ENCODE measurements around the gene SULT4A1. TPM values are rescaled to one million over a fixed set of nuclear protein-coding genes. Genes with fewer than 3 reads are reported as not detected.
"Not testable (repeated sequence)": the region's sequence is repeated elsewhere in the genome, so short reads cannot be mapped to it uniquely, and the experiment has no call there.

SULT4A1 gene
- total RNA-seq, 1 experiment from 2014 or later = 12.6 TPM

DNA sequence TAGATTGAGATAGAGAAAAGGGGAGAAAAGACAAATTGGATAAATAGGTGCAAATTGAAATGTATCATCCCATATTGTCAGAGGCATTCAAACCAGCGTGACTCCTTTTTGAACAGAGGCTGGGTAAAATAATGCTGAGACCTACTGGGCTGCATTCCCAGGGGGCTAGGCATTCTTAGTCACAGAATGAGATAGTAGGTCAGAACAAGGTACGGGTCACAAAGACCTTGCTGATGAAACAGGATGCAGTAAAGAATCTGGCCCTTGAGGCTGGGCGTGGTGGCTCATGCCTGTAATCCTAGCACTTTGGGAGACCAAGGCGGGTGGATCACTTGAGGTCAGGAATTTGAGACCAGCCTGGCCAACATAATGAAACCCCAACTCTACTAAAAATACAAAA, 6.7 kb upstream of the SULT4A1 start:
- peaks cover 28% of the 10 kb centered on the region for H3K36me3 Mint-ChIP-seq
- CTCF ChIA-PET = interaction anchor here (3.2 kb wide), 1 partner anchor 15 kb away, joined by 97 read pairs; no protein-coding TSS in a partner anchor
- H3K27ac Mint-ChIP-seq; H3K4me3 Mint-ChIP-seq; POLR2A ChIA-PET; H3K27me3 Mint-ChIP-seq (ENCODE audit: low read depth); DNase-seq (ENCODE audit: low spot score): not testable (repeated sequence)
- peaks cover 42% of the 10 kb centered on the region for H3K9me3 Mint-ChIP-seq
- peaks cover 18% of the 10 kb centered on the region for H3K4me1 Mint-ChIP-seq
- peak; percentile 50; the same call in 1 of the 2 replicates for ATAC-seq

DNA sequence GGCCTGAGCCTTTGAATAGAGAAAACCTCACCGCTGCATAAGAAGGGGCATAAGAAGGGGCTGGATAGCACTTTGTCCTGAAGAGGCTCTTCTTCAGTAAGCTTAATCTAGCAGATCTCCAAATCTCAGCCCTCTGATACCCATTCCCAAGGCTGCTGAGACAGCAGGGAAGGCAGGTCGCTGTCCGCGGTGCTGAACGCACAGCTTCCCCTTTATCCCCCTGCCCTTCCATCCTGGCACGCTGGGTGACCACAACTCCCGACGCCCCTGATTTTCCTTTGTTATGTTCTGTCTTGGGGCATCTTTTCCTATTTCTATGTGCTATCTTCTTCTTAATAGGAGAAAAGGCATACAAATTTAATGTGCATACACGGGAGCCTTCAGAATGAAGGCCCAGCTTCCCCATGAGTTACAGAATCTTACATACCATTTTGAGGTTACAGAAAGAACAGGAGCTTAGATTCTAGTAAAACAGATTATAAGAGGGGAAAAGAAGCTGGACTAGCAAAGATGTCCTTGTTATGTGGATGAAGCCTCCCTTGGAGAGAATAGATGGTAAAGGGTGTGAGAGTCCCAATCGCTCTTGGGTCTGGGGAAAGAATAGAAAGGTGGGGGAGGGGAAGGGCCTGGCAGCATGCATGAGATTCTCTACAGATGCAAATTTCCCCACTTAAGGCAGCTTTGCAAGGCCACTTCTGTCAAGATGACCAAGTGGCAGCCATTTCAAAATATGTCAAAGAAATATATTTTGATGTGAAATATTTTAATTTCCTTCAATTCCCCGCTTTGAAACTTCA, 5.7 kb upstream of the SULT4A1 start:
- H3K27ac Mint-ChIP-seq = no peak overlapping the region; the same call in none of the 2 replicates
- peak overlapping the region; percentile 33 for H3K4me3 Mint-ChIP-seq
- ATAC-seq = peak; percentile 94
- peaks cover 12% of the 10 kb centered on the region; the same call in 1 of the 2 replicates for H3K27me3 Mint-ChIP-seq (ENCODE audit: low read depth)
- H3K9me3 Mint-ChIP-seq = peaks cover 34% of the 10 kb centered on the region
- H3K36me3 Mint-ChIP-seq = peaks cover 22% of the 10 kb centered on the region
- peaks cover 18% of the 10 kb centered on the region for H3K4me1 Mint-ChIP-seq
- POLR2A ChIA-PET = interaction anchor here (1.0 to 1.3 kb wide), 2 partner anchors 15 to 56 kb away, joined by 3 to 4 read pairs; partner anchors contain the start of gene EFCAB6
- DNase-seq (ENCODE audit: low spot score) = peak; percentile 90
- CTCF ChIA-PET = interaction anchor here (0.8 to 3.2 kb wide), 8 partner anchors 16 to 78 kb away, joined by 3 to 97 read pairs (median 4); partner anchors contain the start of gene PNPLA3
- TF ChIP-seq ETV6 (CRISPR knock-in tag; IDR thresholded peaks at IDR 0.05) (peak; percentile 86; the same call in 1 of the 2 replicates), RELA (CRISPR knock-in tag; IDR thresholded peaks at IDR 0.05; ENCODE audit: borderline replicate concordance) (peak; percentile 78; the same call in 1 of the 2 replicates), ZNF671 (CRISPR knock-in tag; IDR thresholded peaks at IDR 0.05) (no peak), RORB (CRISPR knock-in tag; IDR thresholded peaks at IDR 0.05) (no peak), FOXK1 (CRISPR knock-in tag; IDR thresholded peaks at IDR 0.05) (peak; percentile 75; the same call in 1 of the 2 replicates), TP53 (CRISPR knock-in tag; IDR thresholded peaks at IDR 0.05) (peak; percentile 85; the same call in 1 of the 2 replicates), NR3C1 (CRISPR knock-in tag; conservative IDR thresholded peaks at IDR 0.05; ENCODE audit: low read depth) (0 out of 2 replicates have a peak, but pooled peaks have one; percentile 59), ZBTB21 (CRISPR knock-in tag; IDR thresholded peaks at IDR 0.05; ENCODE audit: borderline replicate concordance) (peak; percentile 87), ZNF263 (CRISPR knock-in tag; IDR thresholded peaks at IDR 0.05; ENCODE audit: low read depth) (no peak), ZNF396 (CRISPR knock-in tag; IDR thresholded peaks at IDR 0.05; ENCODE audit: borderline replicate concordance) (no peak), NFATC4 (CRISPR knock-in tag; IDR thresholded peaks at IDR 0.05) (no peak), KAT7 (CRISPR knock-in tag; IDR thresholded peaks at IDR 0.05; ENCODE audit: borderline replicate concordance) (0 out of 2 replicates have a peak, but pooled peaks have one; percentile 54)
- TF ChIP-seq, protein P1, sequence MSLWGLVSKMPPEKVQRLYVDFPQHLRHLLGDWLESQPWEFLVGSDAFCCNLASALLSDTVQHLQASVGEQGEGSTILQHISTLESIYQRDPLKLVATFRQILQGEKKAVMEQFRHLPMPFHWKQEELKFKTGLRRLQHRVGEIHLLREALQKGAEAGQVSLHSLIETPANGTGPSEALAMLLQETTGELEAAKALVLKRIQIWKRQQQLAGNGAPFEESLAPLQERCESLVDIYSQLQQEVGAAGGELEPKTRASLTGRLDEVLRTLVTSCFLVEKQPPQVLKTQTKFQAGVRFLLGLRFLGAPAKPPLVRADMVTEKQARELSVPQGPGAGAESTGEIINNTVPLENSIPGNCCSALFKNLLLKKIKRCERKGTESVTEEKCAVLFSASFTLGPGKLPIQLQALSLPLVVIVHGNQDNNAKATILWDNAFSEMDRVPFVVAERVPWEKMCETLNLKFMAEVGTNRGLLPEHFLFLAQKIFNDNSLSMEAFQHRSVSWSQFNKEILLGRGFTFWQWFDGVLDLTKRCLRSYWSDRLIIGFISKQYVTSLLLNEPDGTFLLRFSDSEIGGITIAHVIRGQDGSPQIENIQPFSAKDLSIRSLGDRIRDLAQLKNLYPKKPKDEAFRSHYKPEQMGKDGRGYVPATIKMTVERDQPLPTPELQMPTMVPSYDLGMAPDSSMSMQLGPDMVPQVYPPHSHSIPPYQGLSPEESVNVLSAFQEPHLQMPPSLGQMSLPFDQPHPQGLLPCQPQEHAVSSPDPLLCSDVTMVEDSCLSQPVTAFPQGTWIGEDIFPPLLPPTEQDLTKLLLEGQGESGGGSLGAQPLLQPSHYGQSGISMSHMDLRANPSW (CRISPR knock-in tag; conservative IDR thresholded peaks at IDR 0.05; ENCODE audit: low read depth) = 0 out of 2 replicates have a peak, but pooled peaks have one; percentile 59
- TF ChIP-seq, protein P2, sequence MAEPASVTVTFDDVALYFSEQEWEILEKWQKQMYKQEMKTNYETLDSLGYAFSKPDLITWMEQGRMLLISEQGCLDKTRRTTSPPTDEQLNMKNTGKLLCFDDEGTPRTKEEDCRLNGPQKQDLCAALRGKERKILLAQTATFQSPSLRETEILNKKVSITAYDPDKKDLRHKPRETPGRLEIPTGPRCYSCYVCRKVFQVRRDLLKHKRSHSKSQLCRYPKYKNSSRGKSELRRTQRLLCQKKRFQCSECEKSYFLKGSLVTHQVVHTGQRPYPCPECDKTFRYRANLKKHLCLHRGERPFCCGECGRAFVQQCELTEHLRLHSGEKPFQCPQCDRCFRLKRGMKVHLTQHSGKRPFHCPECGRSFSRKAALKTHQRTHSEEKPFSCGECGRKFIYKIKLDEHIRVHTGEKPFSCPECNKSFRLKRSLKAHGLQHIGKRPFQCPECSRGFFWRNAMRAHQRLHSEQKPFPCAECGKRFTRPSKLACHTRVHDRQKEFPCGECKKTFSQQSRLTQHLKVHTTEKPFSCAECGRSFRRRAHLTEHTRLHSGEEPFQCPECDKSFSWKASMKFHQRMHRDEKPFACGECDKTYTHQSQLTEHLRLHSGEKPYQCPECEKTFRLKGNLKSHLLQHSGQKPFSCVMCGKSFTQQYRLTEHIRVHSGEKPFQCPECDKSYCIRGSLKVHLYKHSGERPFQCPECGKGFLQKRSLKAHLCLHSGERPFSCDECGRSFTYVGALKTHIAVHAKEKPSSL (CRISPR knock-in tag; conservative IDR thresholded peaks at IDR 0.05) = no peak
- TF ChIP-seq, protein P3, sequence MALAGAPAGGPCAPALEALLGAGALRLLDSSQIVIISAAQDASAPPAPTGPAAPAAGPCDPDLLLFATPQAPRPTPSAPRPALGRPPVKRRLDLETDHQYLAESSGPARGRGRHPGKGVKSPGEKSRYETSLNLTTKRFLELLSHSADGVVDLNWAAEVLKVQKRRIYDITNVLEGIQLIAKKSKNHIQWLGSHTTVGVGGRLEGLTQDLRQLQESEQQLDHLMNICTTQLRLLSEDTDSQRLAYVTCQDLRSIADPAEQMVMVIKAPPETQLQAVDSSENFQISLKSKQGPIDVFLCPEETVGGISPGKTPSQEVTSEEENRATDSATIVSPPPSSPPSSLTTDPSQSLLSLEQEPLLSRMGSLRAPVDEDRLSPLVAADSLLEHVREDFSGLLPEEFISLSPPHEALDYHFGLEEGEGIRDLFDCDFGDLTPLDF (CRISPR knock-in tag; IDR thresholded peaks at IDR 0.05) = 0 out of 2 replicates have a peak, but pooled peaks have one; percentile 54
- TF ChIP-seq, protein P4, sequence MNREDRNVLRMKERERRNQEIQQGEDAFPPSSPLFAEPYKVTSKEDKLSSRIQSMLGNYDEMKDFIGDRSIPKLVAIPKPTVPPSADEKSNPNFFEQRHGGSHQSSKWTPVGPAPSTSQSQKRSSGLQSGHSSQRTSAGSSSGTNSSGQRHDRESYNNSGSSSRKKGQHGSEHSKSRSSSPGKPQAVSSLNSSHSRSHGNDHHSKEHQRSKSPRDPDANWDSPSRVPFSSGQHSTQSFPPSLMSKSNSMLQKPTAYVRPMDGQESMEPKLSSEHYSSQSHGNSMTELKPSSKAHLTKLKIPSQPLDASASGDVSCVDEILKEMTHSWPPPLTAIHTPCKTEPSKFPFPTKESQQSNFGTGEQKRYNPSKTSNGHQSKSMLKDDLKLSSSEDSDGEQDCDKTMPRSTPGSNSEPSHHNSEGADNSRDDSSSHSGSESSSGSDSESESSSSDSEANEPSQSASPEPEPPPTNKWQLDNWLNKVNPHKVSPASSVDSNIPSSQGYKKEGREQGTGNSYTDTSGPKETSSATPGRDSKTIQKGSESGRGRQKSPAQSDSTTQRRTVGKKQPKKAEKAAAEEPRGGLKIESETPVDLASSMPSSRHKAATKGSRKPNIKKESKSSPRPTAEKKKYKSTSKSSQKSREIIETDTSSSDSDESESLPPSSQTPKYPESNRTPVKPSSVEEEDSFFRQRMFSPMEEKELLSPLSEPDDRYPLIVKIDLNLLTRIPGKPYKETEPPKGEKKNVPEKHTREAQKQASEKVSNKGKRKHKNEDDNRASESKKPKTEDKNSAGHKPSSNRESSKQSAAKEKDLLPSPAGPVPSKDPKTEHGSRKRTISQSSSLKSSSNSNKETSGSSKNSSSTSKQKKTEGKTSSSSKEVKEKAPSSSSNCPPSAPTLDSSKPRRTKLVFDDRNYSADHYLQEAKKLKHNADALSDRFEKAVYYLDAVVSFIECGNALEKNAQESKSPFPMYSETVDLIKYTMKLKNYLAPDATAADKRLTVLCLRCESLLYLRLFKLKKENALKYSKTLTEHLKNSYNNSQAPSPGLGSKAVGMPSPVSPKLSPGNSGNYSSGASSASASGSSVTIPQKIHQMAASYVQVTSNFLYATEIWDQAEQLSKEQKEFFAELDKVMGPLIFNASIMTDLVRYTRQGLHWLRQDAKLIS (CRISPR knock-in tag; IDR thresholded peaks at IDR 0.05; ENCODE audit: borderline replicate concordance) = peak; percentile 43; the same call in 1 of the 2 replicates
- TF ChIP-seq, protein P5, sequence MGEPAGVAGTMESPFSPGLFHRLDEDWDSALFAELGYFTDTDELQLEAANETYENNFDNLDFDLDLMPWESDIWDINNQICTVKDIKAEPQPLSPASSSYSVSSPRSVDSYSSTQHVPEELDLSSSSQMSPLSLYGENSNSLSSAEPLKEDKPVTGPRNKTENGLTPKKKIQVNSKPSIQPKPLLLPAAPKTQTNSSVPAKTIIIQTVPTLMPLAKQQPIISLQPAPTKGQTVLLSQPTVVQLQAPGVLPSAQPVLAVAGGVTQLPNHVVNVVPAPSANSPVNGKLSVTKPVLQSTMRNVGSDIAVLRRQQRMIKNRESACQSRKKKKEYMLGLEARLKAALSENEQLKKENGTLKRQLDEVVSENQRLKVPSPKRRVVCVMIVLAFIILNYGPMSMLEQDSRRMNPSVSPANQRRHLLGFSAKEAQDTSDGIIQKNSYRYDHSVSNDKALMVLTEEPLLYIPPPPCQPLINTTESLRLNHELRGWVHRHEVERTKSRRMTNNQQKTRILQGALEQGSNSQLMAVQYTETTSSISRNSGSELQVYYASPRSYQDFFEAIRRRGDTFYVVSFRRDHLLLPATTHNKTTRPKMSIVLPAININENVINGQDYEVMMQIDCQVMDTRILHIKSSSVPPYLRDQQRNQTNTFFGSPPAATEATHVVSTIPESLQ (CRISPR knock-in tag; IDR thresholded peaks at IDR 0.05) = no peak

Data from WTC11 (cell line).